ENCODE data around the gene DARS1. TPM values are rescaled to one million over a fixed set of nuclear protein-coding genes. Genes with fewer than 3 reads are reported as not detected.

The DARS1 gene
- total RNA-seq, 4 donors from 2014 or later, result 115 to 176 (median 156) TPM

DNA sequence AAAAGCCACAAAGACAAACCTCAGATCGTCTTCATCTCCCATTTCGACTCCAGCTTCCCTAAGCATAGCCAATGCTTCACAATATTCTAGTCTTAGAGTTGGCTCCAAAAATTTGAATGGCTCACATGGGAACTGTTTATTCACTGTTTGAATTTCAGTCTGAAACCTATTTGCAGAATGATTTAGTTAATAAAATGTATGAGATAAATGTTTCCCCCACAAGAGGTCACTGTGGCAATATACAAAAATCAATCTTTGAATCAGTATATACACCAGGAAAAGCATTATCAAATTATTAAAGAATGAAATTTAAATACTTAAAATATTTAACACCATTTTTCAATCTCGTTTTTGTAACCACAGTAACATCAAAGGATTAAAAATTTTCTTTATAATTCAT lies 69.2 kb downstream of the DARS1 start:
- H3K9me3 ChIP-seq, result no peaks in the 10 kb centered on the region
- H3K27me3 ChIP-seq, result no peaks in the 10 kb centered on the region
- H3K36me3 ChIP-seq, result peaks cover 0 to 35% of the 10 kb centered on the region in 2 donors
- no peak overlapping the region for H3K27ac ChIP-seq
- H3K4me1 ChIP-seq, result no peaks in the 10 kb centered on the region
- 5 to 26% methylated on average over 3 of the region's 3 CpGs for WGBS, 2 donors (ENCODE audit: low coverage in 1 of 2)
- ATAC-seq, result no peak
- no peak overlapping the region for H3K4me3 ChIP-seq
- TF ChIP-seq POLR2A (IDR thresholded peaks at IDR 0.05), result no peak
- TF ChIP-seq, protein P1, sequence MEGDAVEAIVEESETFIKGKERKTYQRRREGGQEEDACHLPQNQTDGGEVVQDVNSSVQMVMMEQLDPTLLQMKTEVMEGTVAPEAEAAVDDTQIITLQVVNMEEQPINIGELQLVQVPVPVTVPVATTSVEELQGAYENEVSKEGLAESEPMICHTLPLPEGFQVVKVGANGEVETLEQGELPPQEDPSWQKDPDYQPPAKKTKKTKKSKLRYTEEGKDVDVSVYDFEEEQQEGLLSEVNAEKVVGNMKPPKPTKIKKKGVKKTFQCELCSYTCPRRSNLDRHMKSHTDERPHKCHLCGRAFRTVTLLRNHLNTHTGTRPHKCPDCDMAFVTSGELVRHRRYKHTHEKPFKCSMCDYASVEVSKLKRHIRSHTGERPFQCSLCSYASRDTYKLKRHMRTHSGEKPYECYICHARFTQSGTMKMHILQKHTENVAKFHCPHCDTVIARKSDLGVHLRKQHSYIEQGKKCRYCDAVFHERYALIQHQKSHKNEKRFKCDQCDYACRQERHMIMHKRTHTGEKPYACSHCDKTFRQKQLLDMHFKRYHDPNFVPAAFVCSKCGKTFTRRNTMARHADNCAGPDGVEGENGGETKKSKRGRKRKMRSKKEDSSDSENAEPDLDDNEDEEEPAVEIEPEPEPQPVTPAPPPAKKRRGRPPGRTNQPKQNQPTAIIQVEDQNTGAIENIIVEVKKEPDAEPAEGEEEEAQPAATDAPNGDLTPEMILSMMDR (IDR thresholded peaks at IDR 0.05), result peak; percentile 34 to 54 (median 39)

DNA sequence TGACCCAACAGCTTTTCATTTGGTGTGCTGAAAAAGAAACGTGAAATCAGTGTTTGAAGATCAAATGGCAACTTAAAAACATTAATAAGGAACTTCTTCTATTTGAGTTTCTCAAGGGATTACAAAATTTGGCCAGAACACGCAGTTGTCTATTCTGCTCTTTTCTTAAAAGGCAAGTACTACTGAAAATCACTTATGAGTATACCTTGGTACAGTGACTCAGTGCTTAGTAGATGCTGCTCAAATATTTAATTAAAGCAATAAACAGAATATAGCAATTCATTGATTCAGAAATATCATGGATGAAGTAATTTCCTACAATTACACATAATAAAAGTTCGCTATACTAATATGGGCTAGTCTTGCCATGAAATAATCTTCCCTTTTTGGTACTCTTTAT lies 70.9 kb downstream of the DARS1 start:
- ATAC-seq, result no peak
- TF ChIP-seq, protein P1 (IDR thresholded peaks at IDR 0.05), result no peak
- TF ChIP-seq EP300 (IDR thresholded peaks at IDR 0.05) (no peak), POLR2AphosphoS5 (IDR thresholded peaks at IDR 0.05) (no peak), POLR2A (IDR thresholded peaks at IDR 0.05) (no peak)
- Histone ChIP-seq H3K36me3 (peaks cover 0 to 38% of the 10 kb centered on the region in 2 donors), H3K27ac (no peak overlapping the region), H3K4me3 (no peak overlapping the region), H3K27me3 (no peaks in the 10 kb centered on the region), H3K9me3 (no peaks in the 10 kb centered on the region), H3K4me1 (no peaks in the 10 kb centered on the region)
- WGBS, 2 donors (ENCODE audit: low coverage in 1 of 2), result 61 to 69% methylated on average over 3 of the region's 3 CpGs

DNA sequence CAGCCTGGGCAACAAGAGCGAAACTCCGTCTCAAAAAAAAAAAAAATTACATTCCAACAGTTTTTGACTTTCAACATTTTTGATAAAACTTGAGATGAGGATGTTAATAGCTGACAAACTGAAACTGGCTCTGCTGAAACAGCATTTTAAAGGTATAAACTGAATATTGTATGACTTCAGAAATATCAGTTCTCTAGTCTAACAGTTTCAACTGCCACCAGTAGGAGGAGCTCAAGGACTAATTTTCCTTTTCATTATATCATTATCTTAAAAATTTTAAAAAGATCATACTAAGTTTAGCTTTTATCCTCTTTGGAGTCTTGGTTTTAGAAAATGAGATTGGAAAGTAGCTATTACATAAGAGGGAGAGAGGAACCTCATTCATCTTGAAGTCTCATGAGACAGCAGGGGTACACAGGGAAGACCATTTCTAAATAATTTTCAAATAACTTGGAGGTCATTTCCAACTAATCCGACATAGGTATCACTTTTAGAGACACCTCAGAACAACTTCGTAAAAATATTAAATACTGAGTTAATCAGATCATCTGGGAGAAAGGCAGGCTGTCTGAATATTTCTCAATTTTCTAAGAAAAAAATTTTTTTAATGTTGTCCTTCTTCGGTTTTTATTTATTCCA lies 71.6 kb downstream of the DARS1 start:
- peaks cover 0 to 39% of the 10 kb centered on the region in 2 donors for H3K36me3 ChIP-seq
- H3K27ac ChIP-seq, result no peak overlapping the region
- H3K27me3 ChIP-seq, result no peaks in the 10 kb centered on the region
- no peak for ATAC-seq
- TF ChIP-seq POLR2A (IDR thresholded peaks at IDR 0.05), result no peak
- TF ChIP-seq EP300 (IDR thresholded peaks at IDR 0.05), result no peak
- TF ChIP-seq POLR2AphosphoS5 (IDR thresholded peaks at IDR 0.05), result no peak
- TF ChIP-seq, protein P1 (IDR thresholded peaks at IDR 0.05), result peak; percentile 71 to 72 (median 71)
- H3K9me3 ChIP-seq, result no peaks in the 10 kb centered on the region
- H3K4me3 ChIP-seq, result no peak overlapping the region
- 73 to 82% methylated on average over 5 of the region's 5 CpGs for WGBS, 2 donors (ENCODE audit: low coverage in 1 of 2)
- no peaks in the 10 kb centered on the region for H3K4me1 ChIP-seq

DNA sequence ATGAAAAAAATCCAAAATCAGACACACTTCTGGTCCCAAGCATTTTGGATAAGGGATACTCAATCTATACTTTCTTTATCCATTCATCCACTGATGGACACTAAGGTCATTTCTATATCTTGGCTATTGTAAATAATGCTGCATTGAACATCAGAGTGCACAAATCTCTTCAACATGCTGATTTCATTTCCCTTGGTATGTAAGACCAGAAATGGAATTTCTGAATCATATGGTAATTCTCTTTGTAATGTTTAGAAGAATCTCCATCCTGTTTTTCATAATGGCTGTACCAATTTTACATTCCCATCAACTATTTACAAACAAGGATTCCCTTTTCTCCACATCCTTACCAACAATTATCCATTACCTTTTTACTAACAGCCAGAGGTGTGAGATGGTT lies 75.5 kb downstream of the DARS1 start:
- Histone ChIP-seq H3K27me3 (no peaks in the 10 kb centered on the region), H3K9me3 (no peaks in the 10 kb centered on the region), H3K36me3 (peaks cover 0 to 68% of the 10 kb centered on the region in 2 donors), H3K4me1 (no peaks in the 10 kb centered on the region), H3K27ac (no peak overlapping the region), H3K4me3 (no peak overlapping the region)
- no peak for TF ChIP-seq POLR2AphosphoS5 (IDR thresholded peaks at IDR 0.05)
- TF ChIP-seq POLR2A (IDR thresholded peaks at IDR 0.05), result no peak
- TF ChIP-seq EP300 (IDR thresholded peaks at IDR 0.05), result no peak
- TF ChIP-seq, protein P1 (IDR thresholded peaks at IDR 0.05), result no peak
- ATAC-seq, result no peak

DNA sequence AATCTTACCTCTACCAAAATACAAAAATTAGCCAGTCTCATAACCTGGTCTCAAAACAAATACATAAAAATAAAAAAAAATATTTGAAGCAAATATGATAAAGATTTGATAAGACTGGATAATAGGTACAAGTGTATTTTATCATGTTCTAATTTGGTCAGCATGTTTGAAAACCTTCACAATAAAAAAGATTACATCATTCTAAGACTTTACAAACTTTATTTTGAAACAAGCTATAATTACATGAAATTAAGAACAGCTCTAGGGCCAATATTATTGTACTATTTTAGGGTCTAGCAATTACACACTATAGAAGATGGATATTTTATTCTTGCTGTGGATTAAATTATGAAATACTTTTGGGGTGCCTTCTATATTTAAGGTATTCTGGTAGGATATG lies 79.7 kb downstream of the DARS1 start:
- no peak for ATAC-seq
- H3K27me3 ChIP-seq, result no peaks in the 10 kb centered on the region
- peaks cover 0 to 83% of the 10 kb centered on the region in 2 donors for H3K36me3 ChIP-seq
- H3K4me1 ChIP-seq, result no peaks in the 10 kb centered on the region
- H3K27ac ChIP-seq, result no peak overlapping the region
- TF ChIP-seq, protein P1 (IDR thresholded peaks at IDR 0.05), result no peak
- no peak for TF ChIP-seq POLR2AphosphoS5 (IDR thresholded peaks at IDR 0.05)
- H3K4me3 ChIP-seq, result no peak overlapping the region
- H3K9me3 ChIP-seq, result no peaks in the 10 kb centered on the region
